GM12801 (cell line): ENCODE results near the gene GABARAPL2.

Experiments
- CTCF ChIP-seq: IDR thresholded peaks from one replicate; pipeline ENCODE4 v1.5.1; 2011; ENCODE audit warnings: control low read depth; ENCODE audit not compliant: insufficient read length; ENCODE audit errors: extremely low read depth

Gene GABARAPL2

GRCh38 chr16:75575958-75576357 lies 9.8 kb downstream of the GABARAPL2 start:
- TF ChIP-seq CTCF: no peak

GRCh38 chr16:75576384-75576811 lies 10.2 kb downstream of the GABARAPL2 start:
- TF ChIP-seq CTCF: no peak

- no peak for TF ChIP-seq CTCF
These were observed 12.0 kb downstream of the GABARAPL2 start for GRCh38 chr16:75578212-75578611.

GRCh38 chr16:75578725-75579124 lies 12.5 kb downstream of the GABARAPL2 start:
- no peak for TF ChIP-seq CTCF

- no peak for TF ChIP-seq CTCF
These were observed 13.2 kb downstream of the GABARAPL2 start for GRCh38 chr16:75579281-75579834.

- TF ChIP-seq CTCF: no peak
These were observed 17.9 kb downstream of the GABARAPL2 start for GRCh38 chr16:75584108-75584507.

GRCh38 chr16:75588716-75589115 lies 22.5 kb downstream of the GABARAPL2 start:
- TF ChIP-seq CTCF: no peak

- no peak for TF ChIP-seq CTCF
These were observed 23.1 kb downstream of the GABARAPL2 start for GRCh38 chr16:75589306-75589705.
